OCI-LY1 (cell line): ENCODE data around the gene SAFB.

Experiments used
- EZH2 ChIP-seq: fragments of 200-600 bp; sonication (generic), shearing (Covaris generic); IDR thresholded peaks from 2 replicates; pipeline ENCODE4 v1.8.0; 2017; ENCODE audit warnings: borderline replicate concordance, mixed run types, mild to moderate bottlenecking, antibody characterized with exemption, low read length, moderate library complexity, mixed read lengths
- TF ChIP-seq, protein P1 (sequence below): fragments of 200-600 bp; sonication (generic), shearing (Covaris generic); IDR thresholded peaks from 2 replicates; pipeline ENCODE4 v1.5.1; 2017; ENCODE audit warnings: mild to moderate bottlenecking, antibody characterized with exemption, low read length, moderate library complexity, mixed read lengths

DNA sequence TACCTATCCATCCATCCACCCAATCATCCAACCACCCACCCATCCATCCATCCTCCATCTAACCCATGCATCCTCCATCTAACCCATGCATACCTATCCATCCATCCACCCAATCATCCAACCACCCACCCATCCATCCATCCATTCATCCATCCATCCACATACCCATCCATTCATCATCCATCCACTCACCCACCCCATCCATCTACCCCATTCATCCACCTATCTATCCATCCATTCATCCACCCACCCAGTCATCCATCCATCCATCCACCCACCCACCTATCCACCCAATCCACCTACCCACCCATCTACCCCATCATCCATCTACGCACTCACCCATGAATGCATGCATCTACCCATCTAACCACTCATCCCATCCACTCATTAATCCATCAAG lies 50.9 kb downstream of the SAFB start:
- TF ChIP-seq, protein P1, sequence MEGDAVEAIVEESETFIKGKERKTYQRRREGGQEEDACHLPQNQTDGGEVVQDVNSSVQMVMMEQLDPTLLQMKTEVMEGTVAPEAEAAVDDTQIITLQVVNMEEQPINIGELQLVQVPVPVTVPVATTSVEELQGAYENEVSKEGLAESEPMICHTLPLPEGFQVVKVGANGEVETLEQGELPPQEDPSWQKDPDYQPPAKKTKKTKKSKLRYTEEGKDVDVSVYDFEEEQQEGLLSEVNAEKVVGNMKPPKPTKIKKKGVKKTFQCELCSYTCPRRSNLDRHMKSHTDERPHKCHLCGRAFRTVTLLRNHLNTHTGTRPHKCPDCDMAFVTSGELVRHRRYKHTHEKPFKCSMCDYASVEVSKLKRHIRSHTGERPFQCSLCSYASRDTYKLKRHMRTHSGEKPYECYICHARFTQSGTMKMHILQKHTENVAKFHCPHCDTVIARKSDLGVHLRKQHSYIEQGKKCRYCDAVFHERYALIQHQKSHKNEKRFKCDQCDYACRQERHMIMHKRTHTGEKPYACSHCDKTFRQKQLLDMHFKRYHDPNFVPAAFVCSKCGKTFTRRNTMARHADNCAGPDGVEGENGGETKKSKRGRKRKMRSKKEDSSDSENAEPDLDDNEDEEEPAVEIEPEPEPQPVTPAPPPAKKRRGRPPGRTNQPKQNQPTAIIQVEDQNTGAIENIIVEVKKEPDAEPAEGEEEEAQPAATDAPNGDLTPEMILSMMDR = no peak
- TF ChIP-seq EZH2 = no peak
